ENCODE results near the gene KRTAP16-1. TPM values are rescaled to one million over a fixed set of nuclear protein-coding genes. Genes with fewer than 3 reads are reported as not detected.

KRTAP16-1 gene
- polyA plus RNA-seq, 1 donor from 2014 or later = not detected

DNA sequence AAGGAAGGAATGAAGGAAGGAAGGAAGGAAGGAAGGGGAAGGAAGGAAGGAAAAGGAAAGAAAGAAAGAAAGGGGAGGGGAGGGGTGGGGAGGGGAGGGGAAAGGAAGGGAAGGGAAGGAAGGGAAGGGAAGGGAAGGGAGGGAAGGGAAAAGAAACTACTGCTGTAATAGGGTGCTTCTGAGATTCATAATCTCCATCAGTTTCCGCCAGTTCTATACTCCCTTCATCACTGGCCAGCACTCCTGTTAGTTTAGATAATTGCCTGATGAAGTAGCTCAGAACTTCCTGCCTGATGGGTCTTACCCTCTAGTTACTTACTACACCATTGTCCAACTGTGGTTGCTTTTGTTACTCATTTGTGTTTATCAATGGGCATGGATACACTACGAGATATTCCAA, 45.9 kb downstream of the KRTAP16-1 start:
- Histone ChIP-seq H3K9ac (ENCODE audit: low read length) (no peak overlapping the region), H2AFZ (ENCODE audit: low read depth, low read length) (no peak overlapping the region), H3K9me3 (ENCODE audit: low read length) (no peaks in the 10 kb centered on the region), H3K36me3 (ENCODE audit: insufficient read depth, low read length) (no peaks in the 10 kb centered on the region), H3K27ac (ENCODE audit: low read length) (no peak overlapping the region), H3F3A (ENCODE audit: insufficient read depth, low read length, poor library complexity, severe bottlenecking) (no peaks in the 10 kb centered on the region), H3K4me2 (ENCODE audit: low read length) (no peak overlapping the region), H3K4me3 (ENCODE audit: low read length) (no peak overlapping the region), H3K27me3 (ENCODE audit: insufficient read depth, low read depth, low read length) (no peaks in the 10 kb centered on the region), H3K9me2 (ENCODE audit: insufficient read depth, low read length) (no peaks in the 10 kb centered on the region), H4K20me1 (ENCODE audit: insufficient read depth) (no peaks in the 10 kb centered on the region), H3K79me2 (replicated peaks; ENCODE audit: insufficient read depth, low read length) (no peaks in the 10 kb centered on the region)
- TF ChIP-seq, protein P1, sequence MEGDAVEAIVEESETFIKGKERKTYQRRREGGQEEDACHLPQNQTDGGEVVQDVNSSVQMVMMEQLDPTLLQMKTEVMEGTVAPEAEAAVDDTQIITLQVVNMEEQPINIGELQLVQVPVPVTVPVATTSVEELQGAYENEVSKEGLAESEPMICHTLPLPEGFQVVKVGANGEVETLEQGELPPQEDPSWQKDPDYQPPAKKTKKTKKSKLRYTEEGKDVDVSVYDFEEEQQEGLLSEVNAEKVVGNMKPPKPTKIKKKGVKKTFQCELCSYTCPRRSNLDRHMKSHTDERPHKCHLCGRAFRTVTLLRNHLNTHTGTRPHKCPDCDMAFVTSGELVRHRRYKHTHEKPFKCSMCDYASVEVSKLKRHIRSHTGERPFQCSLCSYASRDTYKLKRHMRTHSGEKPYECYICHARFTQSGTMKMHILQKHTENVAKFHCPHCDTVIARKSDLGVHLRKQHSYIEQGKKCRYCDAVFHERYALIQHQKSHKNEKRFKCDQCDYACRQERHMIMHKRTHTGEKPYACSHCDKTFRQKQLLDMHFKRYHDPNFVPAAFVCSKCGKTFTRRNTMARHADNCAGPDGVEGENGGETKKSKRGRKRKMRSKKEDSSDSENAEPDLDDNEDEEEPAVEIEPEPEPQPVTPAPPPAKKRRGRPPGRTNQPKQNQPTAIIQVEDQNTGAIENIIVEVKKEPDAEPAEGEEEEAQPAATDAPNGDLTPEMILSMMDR (IDR thresholded peaks at IDR 0.05; ENCODE audit: poor library complexity, severe bottlenecking) = no peak
- TF ChIP-seq EZH2 (IDR thresholded peaks at IDR 0.05; ENCODE audit: borderline replicate concordance, insufficient read depth, low read length, poor library complexity, severe bottlenecking) (no peak), EP300 (conservative IDR thresholded peaks at IDR 0.05; ENCODE audit: poor library complexity, severe bottlenecking) (no peak), MXI1 (conservative IDR thresholded peaks at IDR 0.05; ENCODE audit: poor library complexity, severe bottlenecking) (no peak)

DNA sequence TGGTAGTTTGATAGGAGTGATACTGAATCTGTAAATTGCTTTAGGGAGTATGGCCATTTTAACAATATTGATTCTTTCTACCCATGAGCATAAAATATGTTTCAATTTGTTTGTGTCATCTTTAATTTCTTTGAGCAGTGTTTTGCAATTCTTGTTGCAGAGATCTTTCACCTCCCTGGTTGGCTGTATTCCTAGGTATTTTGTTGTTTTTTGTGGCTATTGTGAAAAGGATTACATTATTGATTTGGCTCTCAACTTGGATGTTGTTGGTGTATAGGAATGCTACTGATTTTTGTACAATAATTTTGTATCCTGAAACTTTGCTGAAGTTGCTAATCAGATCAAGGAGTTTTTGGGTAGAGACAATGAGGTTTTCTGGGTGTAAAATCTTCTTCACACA, 50.7 kb downstream of the KRTAP16-1 start:
- Histone ChIP-seq H3K4me3 (ENCODE audit: low read length) (no peak overlapping the region), H4K20me1 (ENCODE audit: insufficient read depth) (no peaks in the 10 kb centered on the region), H3K9me2 (ENCODE audit: insufficient read depth, low read length) (no peaks in the 10 kb centered on the region), H3K79me2 (replicated peaks; ENCODE audit: insufficient read depth, low read length) (no peaks in the 10 kb centered on the region), H3K9me3 (ENCODE audit: low read length) (no peaks in the 10 kb centered on the region), H3K36me3 (ENCODE audit: insufficient read depth, low read length) (no peaks in the 10 kb centered on the region), H3F3A (ENCODE audit: insufficient read depth, low read length, poor library complexity, severe bottlenecking) (no peaks in the 10 kb centered on the region), H3K27ac (ENCODE audit: low read length) (no peak overlapping the region), H3K4me2 (ENCODE audit: low read length) (no peak overlapping the region), H2AFZ (ENCODE audit: low read depth, low read length) (no peak overlapping the region), H3K27me3 (ENCODE audit: insufficient read depth, low read depth, low read length) (no peaks in the 10 kb centered on the region), H3K9ac (ENCODE audit: low read length) (no peak overlapping the region)
- no peak for TF ChIP-seq TAF1 (IDR thresholded peaks at IDR 0.05; ENCODE audit: low read depth)
- no peak for TF ChIP-seq SMC3 (conservative IDR thresholded peaks at IDR 0.05; ENCODE audit: poor library complexity)
- TF ChIP-seq EP300 (conservative IDR thresholded peaks at IDR 0.05; ENCODE audit: poor library complexity, severe bottlenecking) = no peak
- TF ChIP-seq RAD21 (conservative IDR thresholded peaks at IDR 0.05) = no peak
- TF ChIP-seq MXI1 (conservative IDR thresholded peaks at IDR 0.05; ENCODE audit: poor library complexity, severe bottlenecking) = no peak
- TF ChIP-seq, protein P1 (IDR thresholded peaks at IDR 0.05; ENCODE audit: poor library complexity, severe bottlenecking) = no peak
- TF ChIP-seq POLR2AphosphoS5 (IDR thresholded peaks at IDR 0.05) = no peak
- TF ChIP-seq EZH2 (IDR thresholded peaks at IDR 0.05; ENCODE audit: borderline replicate concordance, insufficient read depth, low read length, poor library complexity, severe bottlenecking) = no peak
- TF ChIP-seq, protein P2, sequence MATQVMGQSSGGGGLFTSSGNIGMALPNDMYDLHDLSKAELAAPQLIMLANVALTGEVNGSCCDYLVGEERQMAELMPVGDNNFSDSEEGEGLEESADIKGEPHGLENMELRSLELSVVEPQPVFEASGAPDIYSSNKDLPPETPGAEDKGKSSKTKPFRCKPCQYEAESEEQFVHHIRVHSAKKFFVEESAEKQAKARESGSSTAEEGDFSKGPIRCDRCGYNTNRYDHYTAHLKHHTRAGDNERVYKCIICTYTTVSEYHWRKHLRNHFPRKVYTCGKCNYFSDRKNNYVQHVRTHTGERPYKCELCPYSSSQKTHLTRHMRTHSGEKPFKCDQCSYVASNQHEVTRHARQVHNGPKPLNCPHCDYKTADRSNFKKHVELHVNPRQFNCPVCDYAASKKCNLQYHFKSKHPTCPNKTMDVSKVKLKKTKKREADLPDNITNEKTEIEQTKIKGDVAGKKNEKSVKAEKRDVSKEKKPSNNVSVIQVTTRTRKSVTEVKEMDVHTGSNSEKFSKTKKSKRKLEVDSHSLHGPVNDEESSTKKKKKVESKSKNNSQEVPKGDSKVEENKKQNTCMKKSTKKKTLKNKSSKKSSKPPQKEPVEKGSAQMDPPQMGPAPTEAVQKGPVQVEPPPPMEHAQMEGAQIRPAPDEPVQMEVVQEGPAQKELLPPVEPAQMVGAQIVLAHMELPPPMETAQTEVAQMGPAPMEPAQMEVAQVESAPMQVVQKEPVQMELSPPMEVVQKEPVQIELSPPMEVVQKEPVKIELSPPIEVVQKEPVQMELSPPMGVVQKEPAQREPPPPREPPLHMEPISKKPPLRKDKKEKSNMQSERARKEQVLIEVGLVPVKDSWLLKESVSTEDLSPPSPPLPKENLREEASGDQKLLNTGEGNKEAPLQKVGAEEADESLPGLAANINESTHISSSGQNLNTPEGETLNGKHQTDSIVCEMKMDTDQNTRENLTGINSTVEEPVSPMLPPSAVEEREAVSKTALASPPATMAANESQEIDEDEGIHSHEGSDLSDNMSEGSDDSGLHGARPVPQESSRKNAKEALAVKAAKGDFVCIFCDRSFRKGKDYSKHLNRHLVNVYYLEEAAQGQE (IDR thresholded peaks at IDR 0.05; ENCODE audit: borderline replicate concordance) = no peak

Small RNAs within 50 kb of the gene (small RNA-seq; reads per million reads assigned to genes)
- 0 reads per million in 3 experiments for gene KRTAP9-10P

Other genes starting within 250 kb of the KRTAP16-1 start
- gene KRTAP2-3, start 249.2 kb downstream of the KRTAP16-1 start, polyA plus RNA-seq = not detected in 2 replicates
- gene KRTAP2-4, start 243.4 kb downstream of the KRTAP16-1 start, polyA plus RNA-seq = not detected in 2 replicates
- gene KRTAP4-7, start 225.2 kb downstream of the KRTAP16-1 start, polyA plus RNA-seq = not detected in 2 replicates
- not detected in 2 replicates for gene KRTAP4-8, start 211.2 kb downstream of the KRTAP16-1 start, polyA plus RNA-seq
- not detected in 2 replicates for gene KRTAP4-16, start 207.1 kb downstream of the KRTAP16-1 start, polyA plus RNA-seq
- not detected in 2 replicates for gene KRTAP4-9, start 203.9 kb downstream of the KRTAP16-1 start, polyA plus RNA-seq
- gene KRTAP4-11, start 190.9 kb downstream of the KRTAP16-1 start, polyA plus RNA-seq = not detected in 2 replicates
- gene KRTAP4-12, start 185.1 kb downstream of the KRTAP16-1 start, polyA plus RNA-seq = not detected in 2 replicates
- gene KRTAP4-6, start 168.8 kb downstream of the KRTAP16-1 start, polyA plus RNA-seq = not detected in 2 replicates
- gene KRTAP4-5, start 159.5 kb downstream of the KRTAP16-1 start, polyA plus RNA-seq = not detected in 2 replicates
- not detected in 2 replicates for gene KRTAP4-4, start 148.6 kb downstream of the KRTAP16-1 start, polyA plus RNA-seq
- not detected in 2 replicates for gene KRTAP4-3, start 141.1 kb downstream of the KRTAP16-1 start, polyA plus RNA-seq
- gene KRTAP4-2, start 131.1 kb downstream of the KRTAP16-1 start, polyA plus RNA-seq = not detected in 2 replicates
- gene KRTAP4-1, start 124.4 kb downstream of the KRTAP16-1 start, polyA plus RNA-seq = not detected in 2 replicates
- gene KRTAP9-1, start 119.4 kb downstream of the KRTAP16-1 start, polyA plus RNA-seq = not detected in 2 replicates
- not detected in 2 replicates for gene KRTAP9-2, start 82.7 kb downstream of the KRTAP16-1 start, polyA plus RNA-seq
- gene KRTAP9-3, start 76.9 kb downstream of the KRTAP16-1 start, polyA plus RNA-seq = not detected in 2 replicates
- gene KRTAP9-8, start 71.3 kb downstream of the KRTAP16-1 start, polyA plus RNA-seq = not detected in 2 replicates
- not detected in 2 replicates for gene KRTAP9-4, start 59.6 kb downstream of the KRTAP16-1 start, polyA plus RNA-seq
- gene KRTAP9-9, start 53.9 kb downstream of the KRTAP16-1 start, polyA plus RNA-seq = not detected in 2 replicates
- gene KRTAP9-6, start 43.9 kb downstream of the KRTAP16-1 start, polyA plus RNA-seq = not detected in 2 replicates
- gene KRTAP9-7, start 33.6 kb downstream of the KRTAP16-1 start, polyA plus RNA-seq = not detected in 2 replicates
- not detected in 2 replicates for gene KRTAP29-1, start 6.5 kb downstream of the KRTAP16-1 start, polyA plus RNA-seq
- not detected in 2 replicates for gene KRTAP17-1, start 6.4 kb upstream of the KRTAP16-1 start, polyA plus RNA-seq
- gene KRT33A, start 41.5 kb upstream of the KRTAP16-1 start, polyA plus RNA-seq = not detected in 2 replicates
- gene KRT33B, start 60.5 kb upstream of the KRTAP16-1 start, polyA plus RNA-seq = not detected in 2 replicates
- not detected in 2 replicates for gene KRT34, start 73.0 kb upstream of the KRTAP16-1 start, polyA plus RNA-seq
- not detected in 2 replicates for gene KRT31, start 88.3 kb upstream of the KRTAP16-1 start, polyA plus RNA-seq
- gene KRT37, start 115.3 kb upstream of the KRTAP16-1 start, polyA plus RNA-seq = not detected in 2 replicates
- not detected in 2 replicates for gene KRT38, start 131.7 kb upstream of the KRTAP16-1 start, polyA plus RNA-seq
- not detected in 2 replicates for gene KRT32, start 158.1 kb upstream of the KRTAP16-1 start, polyA plus RNA-seq
- not detected in 2 replicates for gene KRT35, start 171.8 kb upstream of the KRTAP16-1 start, polyA plus RNA-seq
- not detected in 2 replicates for gene KRT36, start 180.6 kb upstream of the KRTAP16-1 start, polyA plus RNA-seq
- gene KRT13, start 196.3 kb upstream of the KRTAP16-1 start, polyA plus RNA-seq = not detected in 2 replicates
- gene KRT15, start 209.6 kb upstream of the KRTAP16-1 start, polyA plus RNA-seq = 0.09 TPM in 1 of 2 replicates, not detected in the other
- 0.56 and 1.6 TPM in 2 replicates for gene KRT19, start 219.0 kb upstream of the KRTAP16-1 start, polyA plus RNA-seq

Measured in neural cell (in vitro differentiated cells).